Left ventricle myocardium superior (tissue), 1 donor: ENCODE measurements around the gene ZNF600. TPM values are rescaled to one million over a fixed set of nuclear protein-coding genes. Genes with fewer than 3 reads are reported as not detected.
"Not testable (repeated sequence)": the region's sequence is repeated elsewhere in the genome, so short reads cannot be mapped to it uniquely, and the experiment has no call there.

Source experiments
- ATAC-seq: fragments of 200-7000 bp; cut with Tn5 transposase; one replicate; pipeline ENCODE4 v1.9.1; 2020; ENCODE audit warnings: mild to moderate bottlenecking, moderate library complexity
- DNase-seq: peaks from one replicate; pipeline ENCODE4 v3.0.0-alpha.2; 2020
- intact Hi-C: fragments of 100-400 bp; cut with micrococcal nuclease; formaldehyde crosslinking; loops from one replicate; pipeline ENCODE4 v1.11.0; 2022
- total RNA-seq: library from RNA; stranded (reverse); fragmentation: NEBNext Ultra II Directional; extraction: Animal tissue kit (Norgen Biotek cat#: 25700); gene quantifications from one replicate; pipeline ENCODE4 v1.2.1, GENCODE V29; 2021
- donor health status: DM: no; HTN: yes; CAD: no; lungs with severe emphysema.

ZNF600 gene
- total RNA-seq, 1 donor from 2014 or later, result 2.0 TPM

DNA sequence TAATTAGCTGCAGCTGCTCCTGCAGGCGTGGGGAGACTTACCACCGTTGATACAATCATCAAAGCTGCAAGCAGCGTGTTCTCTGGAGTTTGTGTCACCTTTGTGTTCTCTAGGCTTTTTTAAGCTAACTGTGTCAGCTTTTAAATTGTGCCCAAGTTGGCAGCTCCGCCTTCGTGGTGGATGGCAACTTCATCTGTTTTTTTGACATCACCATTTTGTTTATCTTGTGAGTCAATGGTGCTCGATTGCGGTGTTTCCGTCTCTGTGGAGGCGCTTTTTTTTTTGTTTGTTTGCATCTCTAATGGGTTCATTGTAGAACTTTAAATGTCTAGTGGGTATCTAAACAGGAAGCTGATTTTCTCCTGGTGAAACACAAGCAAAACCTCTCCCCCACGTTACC lies 40.7 kb downstream of the ZNF600 start:
- DNase-seq, intact Hi-C loops, ATAC-seq: not testable (repeated sequence)

DNA sequence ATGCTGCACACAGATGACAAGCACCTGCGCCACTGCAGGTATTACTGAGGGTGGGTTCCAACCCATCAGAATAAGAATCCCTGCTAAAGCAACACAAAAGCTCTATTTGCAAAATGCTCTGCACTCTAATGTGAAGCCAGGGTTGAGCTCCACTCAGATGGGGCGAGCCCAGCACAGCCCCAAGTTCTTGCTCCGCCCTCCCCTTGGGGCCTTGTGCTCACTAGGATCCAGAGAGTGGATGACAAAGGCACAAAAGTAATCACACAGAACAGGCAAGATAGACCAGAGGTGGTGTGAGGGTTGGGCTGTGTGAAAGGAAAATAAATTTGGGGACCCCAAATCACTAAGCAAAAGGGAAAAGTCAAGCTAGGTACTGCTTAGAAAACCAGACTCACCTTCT lies 43.5 kb downstream of the ZNF600 start:
- ATAC-seq (no peak), DNase-seq (no peak)
- intact Hi-C loops, result no loop called here

DNA sequence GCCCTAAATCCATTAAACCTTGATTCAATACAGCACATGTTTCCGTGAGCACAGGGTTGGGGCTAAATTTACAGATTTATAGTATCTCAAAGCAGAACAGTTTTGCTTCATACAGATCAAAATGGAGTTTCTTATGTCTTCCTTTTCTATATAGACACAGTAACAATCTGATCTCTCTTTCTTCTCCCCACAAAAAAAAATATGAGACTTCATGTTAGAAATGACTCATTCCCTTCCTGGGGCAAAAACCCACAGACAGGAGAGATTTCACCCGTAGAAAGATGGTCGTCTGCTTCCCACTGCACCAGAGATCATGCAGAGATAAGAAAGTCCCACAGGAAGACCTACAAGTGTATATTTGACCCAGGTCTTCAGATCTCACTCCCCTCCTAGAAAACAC lies 44.1 kb downstream of the ZNF600 start:
- no peak for ATAC-seq
- intact Hi-C loops, result no loop called here
- DNase-seq, result no peak

DNA sequence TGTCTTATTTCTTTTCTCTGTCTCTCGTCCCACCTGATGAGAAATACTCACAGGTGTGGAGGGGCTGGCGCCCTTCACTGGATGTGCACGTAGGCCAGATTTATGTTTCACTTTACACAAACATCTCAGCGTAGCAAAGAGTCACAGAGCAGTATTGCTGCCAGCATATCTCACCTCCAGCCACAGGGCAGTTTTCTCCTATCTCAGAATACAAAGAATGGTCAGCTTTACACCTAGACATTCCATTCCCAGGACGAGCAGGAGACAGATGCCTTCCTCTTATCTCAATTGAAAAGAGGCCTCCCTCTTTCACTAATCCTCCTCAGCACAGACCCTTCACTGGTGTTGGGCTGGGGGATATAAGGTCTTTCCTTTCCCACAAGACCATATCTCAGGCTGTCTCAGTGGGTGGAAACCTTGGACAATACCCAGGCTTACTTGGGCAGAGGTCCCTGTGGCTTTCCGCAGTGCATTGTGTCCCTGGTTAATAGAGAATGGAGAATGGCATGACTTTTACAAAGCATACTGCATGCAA lies 44.6 kb downstream of the ZNF600 start:
- intact Hi-C loops, result no loop called here
- ATAC-seq (no peak), DNase-seq (no peak)

DNA sequence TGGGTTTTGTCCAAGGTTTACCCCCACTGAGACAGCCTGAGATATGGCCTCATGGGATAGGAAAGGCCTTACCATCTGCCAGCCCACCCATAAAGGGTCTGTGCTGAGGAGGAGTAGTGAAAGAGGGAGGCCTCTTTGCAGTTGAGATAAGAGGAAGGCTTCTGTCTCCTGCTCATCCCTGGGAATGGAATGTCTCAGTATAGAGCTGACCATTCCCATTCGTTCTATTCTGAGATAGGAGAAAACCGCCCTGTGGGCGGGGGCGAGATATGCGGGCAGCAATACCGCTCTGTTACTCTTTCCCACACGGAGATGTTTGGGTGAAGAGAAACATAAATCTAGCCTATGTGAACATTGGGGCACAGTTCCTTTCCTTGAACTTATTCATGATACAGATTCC lies 45.2 kb downstream of the ZNF600 start:
- ATAC-seq, DNase-seq, intact Hi-C loops: not testable (repeated sequence)

DNA sequence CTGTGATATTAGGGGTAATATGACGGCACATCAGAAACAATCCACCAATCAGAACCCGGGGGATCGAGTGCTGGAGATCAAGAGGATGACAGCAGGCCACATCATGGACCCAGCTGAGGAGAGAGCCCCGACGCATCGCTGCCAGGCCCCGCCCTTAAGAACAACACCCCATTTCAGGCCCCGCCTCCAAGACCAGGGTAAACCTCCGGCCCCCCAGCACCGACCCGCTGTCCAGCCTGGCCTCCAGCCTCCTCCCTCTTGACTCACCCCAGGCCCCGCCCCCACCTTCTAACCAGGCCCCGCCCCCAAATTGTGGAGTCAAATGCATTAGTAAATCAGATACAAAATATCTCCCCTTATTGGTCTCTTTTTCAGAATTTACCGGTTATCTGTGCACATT lies 47.0 kb downstream of the ZNF600 start:
- intact Hi-C loops, result no loop called here
- ATAC-seq (no peak), DNase-seq (no peak)

DNA sequence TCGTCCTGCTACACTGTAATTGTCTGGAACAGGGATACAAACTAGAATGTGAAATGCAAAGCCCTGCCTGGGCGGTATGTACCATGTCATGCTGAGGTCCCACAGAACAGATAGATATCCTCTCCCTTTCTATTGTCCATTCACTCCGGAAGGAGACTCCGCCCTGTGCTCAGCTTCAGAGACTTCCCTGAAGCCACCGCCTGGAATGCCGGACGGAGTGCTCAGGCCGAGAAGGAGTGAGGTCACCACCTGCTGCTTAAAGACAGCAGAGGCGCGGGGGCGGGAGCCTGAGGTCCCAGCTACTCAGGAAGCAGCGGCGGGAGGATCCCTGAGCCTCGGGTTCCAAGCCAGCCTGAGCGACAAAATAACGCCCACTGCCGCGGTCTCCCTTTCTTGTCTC lies 50.9 kb downstream of the ZNF600 start:
- intact Hi-C loops, result no loop called here

DNA sequence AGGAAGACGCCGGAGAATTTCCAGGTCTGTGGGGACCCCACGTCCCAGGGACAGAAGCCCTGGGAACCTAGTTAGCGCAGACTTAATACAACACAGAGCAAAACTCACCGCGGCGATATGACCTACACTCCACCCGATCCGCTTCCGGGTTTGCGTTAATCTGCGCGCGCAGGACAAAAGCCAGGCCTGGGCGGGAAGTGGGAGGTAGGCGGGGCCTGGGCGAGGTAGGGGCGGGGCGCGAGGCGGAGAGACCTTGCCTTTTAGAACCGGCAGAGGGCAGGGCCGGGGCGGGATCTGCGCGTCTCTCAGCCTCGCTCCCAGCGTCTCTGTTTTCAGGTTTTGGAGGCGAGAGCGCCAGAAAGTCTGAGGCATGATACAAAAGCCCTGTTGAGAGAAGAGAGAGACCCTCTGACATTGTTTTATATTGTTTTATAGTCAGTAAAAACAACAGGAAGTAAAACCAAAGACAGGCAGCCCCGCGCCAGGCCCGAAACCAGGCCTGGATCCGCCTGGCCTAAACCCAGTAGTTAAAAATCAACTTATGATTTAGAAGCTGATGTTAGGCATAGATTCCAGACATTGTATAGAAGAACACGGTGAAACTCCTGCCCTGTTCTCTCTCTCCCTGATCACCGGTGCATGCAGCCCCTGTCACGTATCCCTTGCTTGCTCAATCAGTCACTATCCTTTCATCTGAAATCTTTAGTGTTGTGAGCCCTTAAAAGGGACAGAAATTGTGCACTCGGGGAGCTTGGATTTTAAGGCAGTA lies 51.5 kb downstream of the ZNF600 start, which contains the start of gene ZNF611:
ZNF611 (minus strand) TSS at position 152 of the 769 bp plus-strand sequence. CDS start 19,150 bp downstream, outside the sequence.
- ATAC-seq (peak; percentile 99), DNase-seq (peak; percentile 99)
- intact Hi-C loops, result no loop called here

More for the DNA sequence above, 50.9 kb downstream of the ZNF600 start:
- ATAC-seq (peak; percentile 70), DNase-seq (peak; percentile 82)

DNA sequence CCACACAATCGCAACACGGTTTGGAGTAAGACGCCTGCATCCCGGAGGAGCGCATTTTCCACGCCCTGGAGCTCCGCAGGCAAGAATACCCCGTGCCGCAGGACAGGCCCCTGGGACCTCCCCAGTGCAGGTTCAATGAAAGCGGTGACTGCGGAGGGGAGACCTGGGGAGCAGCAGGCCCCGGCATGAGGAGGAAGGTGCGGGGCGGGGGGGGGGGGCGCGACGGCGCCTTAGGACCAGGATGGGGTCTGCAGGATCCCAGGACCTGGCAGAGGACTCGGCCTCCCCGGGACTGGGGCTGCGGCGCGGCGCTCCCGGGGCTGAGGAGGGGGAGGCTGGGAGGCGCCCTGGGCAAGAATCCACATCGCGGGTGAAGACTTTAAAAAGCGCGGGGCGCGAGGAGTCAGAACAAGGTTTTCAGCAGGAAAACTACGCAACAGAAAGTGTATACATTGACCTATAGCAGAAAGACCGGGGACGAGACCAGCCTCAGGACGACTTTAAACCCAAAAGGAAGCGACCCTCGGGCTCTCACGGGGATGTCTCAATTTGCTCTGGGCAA lies 52.2 kb downstream of the ZNF600 start:
- no peak for DNase-seq
- peak; percentile 47 for ATAC-seq
- intact Hi-C loops, result no loop called here

DNA sequence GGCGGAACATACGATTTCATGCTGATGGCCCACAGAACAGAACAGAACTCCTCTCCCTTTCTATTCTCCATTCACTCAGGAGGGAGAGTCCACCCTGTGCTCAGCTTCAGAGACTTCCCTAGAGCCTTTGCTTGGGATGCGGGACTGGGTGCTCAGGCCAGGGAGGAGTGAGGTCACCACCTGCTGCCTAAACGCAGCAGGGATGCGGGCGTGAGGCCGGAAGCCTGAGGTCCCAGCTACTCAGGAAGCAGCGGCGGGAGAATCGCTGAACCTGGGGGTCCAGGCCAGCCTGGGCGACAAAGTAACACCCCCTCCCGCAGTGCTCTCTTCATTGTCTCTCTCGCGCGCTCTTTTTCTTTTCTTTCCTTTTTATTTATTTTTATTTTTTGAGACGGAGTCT lies 60.5 kb downstream of the ZNF600 start:
- ATAC-seq, DNase-seq, intact Hi-C loops: not testable (repeated sequence)

DNA sequence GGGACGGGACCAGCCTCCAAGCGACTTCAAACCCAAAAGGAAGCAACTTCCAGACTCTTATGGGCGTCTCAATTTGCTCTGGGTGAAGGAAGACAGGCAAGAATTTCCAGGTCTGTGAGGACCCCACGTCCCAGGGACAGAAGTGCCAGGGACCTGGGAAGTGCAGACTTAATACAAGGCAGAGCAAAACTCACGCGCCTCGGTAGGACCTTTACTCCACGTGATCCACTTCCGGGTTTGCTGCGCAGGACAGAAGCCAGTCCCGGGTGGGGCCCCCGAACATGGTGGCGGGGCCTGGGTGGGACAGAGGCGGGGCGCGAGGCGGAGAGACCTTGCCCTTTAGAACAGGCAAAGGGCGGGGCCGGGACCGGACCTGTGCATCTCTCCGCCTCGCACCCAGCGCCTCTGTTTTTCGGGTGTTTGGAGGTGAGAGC lies 61.0 kb downstream of the ZNF600 start:
- ATAC-seq (no peak), DNase-seq (no peak)
- intact Hi-C loops, result no loop called here

DNA sequence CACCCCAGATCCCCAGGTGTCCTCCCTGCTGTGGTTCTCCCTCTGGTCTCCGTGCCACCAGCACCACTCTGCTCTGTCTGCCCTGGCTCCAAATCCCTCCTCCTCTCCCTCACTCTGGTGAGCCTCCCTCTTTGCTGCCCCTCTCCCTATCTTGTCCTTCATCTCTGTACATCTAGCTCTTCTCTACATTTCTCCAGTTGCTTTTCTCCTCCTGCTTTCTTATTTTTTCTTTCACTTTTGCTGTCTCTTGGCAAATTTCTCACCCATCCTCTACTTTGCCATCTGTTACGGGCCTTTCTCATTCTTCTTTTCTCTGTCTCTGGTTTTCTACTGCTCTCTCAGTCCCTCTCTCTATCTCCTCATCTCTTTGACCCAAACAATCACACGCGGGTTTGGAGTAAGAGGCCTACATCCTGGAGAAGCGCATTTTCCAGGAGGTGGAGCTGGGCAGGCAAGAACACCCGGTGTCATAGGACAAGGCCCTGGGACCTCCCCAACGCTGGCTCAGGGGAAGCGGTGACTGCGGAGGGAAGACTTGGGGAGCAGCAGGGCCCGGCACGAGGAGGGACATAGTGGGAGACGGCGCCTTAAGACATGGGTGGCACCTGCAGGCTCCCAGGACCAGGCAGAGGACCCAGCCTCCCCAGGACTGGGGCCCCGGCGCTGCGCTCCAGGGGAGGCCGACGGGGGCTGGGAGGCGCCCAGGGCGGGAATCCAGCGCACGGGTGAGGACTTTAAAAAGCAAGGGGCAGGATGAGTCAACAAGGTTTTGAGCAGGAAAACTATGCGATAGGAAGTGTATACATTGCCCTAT lies 61.7 kb downstream of the ZNF600 start:
- no peak for DNase-seq
- intact Hi-C loops, result no loop called here
- ATAC-seq, result no peak

DNA sequence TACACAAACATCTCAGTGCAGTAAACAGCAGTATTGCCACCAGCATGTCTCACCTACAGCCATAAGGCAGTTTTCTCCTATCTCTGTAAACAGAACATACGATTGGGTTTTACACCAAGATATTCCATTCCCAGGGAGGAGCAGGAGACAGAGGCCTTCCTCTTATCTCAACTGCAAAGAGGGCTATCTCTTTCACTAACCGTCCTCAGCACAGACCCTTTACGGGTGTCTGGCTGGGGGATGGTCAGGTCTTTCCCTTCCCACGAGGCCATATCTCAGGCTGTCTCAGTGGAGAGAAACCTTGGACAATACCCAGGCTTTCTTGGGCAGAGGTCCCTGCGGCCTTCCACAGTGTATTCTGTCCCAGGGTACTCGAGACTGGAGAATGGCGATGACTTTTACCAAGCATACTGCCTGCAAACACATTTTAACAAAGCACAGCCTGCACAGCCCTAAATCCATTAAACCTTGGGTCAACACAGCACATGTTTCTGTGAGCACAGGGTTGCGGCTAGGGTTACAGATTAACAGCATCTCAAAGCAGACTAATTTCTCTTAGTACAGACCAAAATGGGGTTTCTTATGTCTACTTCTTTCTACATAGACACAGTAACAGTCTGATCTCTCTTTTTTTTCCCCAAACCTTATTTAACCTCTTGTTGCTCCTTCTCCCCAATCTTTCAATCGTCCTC lies 62.5 kb downstream of the ZNF600 start:
- ATAC-seq, DNase-seq, intact Hi-C loops: not testable (repeated sequence)

DNA sequence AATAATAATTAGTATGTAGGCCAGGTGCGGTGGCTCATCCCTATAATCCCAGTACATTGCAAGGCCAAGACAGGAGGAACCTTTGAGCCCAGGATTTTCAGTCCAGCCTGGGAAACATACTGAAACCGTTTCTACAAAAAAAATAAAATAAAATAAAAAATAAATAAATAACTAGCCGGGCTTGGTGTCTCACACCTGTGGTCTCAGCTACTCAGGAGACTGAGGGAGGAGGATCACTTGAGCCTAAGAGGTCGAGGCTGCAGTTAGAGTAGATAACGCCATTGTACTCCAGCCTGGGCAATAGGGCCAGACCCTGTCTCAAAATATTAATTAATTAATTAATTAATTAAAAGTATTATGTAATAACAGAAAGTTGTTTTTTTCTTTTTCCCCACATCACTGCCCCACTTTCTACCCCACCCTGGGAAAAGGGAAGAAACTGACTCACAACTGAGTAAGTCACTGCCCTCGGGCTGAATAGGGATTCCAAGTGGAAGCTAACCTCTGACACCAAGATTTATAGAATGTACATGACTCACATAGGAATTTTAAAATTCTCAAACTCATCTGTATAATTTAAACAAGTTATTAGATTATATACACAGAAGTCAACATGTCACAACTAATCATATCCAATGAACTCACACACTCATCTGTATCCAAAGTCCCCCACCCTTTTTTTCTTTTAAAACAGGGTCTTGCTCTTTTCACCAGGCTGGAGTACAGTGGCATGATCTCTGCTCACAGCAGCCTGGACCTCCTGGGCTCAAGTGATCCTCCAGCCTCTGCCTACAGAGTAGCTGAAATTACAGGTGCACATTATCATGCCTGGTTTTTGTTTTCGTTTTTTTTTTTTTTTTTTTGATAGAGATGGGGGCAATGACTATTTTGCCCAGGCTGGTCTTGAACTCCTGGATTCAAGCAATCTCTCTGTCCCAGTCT lies 64.3 kb downstream of the ZNF600 start:
- DNase-seq, result no peak
- intact Hi-C loops, result no loop called here
- ATAC-seq, result no peak

DNA sequence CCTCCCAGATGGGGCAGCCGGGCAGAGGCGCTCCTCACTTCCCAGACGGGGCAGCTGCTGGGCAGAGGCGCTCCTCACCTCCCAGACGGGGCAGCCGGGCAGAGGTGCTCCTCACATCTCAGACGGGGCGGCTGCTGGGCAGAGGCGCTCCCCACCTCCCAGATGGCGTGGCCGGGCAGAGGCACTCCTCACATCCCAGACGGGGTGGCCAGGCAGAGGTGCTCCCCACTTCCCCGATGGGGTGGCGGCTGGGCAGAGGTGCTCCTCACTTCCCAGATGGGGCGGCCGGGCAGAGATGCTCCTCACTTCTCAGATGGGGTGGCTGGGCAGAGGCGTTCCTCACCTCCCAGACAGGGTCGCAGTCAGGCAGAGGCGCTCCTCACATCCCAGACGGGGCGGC lies 66.0 kb downstream of the ZNF600 start:
- DNase-seq, ATAC-seq, intact Hi-C loops: not testable (repeated sequence)

DNA sequence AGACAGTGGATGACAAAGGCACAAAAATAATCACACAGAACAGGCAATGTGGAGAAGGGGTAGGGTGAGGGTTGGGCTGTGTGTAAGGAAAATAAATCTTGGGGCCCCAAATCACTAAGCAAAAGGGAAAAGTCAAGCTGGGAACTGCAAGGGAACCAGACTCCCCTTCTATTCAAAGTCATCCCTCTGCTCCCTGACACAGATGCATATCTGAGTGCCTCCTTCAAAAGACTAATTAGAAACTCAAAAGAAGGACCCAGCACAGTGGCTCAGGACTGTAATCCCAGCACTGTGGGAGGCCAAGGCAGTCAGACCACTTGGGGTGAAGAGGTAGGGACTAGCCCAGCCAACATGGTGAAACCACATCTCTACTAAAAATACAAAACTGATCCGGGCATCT lies 70.1 kb downstream of the ZNF600 start:
- no peak for ATAC-seq
- DNase-seq, result no peak
- intact Hi-C loops, result no loop called here

DNA sequence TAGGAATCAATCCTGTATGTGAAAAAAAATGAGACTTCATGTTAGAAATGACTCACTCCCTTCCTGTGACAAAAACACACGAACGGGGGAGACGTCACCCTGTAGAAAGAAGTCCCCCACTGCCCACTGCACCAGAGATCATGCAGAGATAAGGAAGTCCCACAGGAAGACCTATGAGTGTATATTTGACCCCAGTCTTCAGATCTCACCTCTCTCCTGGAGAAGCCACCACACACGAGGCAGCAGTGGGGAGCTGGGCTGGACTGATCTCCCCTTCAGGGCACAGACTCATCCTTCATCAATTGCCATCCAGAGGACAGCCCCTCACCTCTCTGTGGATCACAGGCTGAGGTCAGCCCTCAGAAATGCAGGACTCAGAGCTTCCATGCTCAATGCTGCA lies 70.7 kb downstream of the ZNF600 start:
- ATAC-seq, intact Hi-C loops, DNase-seq: not testable (repeated sequence)

DNA sequence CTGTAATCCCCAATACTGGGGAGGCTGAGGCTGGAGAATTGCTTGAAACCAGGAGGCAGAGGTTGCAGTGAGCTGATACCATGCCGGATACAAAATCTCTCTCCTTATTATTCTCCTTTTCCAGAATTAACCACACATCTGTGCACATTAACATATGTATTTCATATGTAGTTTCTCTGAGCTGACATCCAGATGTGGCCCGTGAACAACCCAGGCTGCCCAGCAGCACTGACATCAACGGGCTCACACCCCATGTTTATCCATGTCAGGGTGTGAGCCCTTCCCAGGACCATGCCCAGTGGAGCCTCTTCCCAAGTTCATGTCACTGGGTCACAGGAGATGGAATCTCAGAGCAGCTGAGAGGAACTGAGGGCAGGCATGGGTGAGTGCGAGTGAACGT lies 71.3 kb downstream of the ZNF600 start:
- DNase-seq, intact Hi-C loops, ATAC-seq: not testable (repeated sequence)
